Body of pancreas (tissue), 4 donors: Measurements from ENCODE around the gene PHF12.

Source experiments
- POLR2A ChIP-seq, 3 donors: fragments of 450-650 bp; IDR thresholded peaks; one replicate each; pipeline ENCODE4 v1.6.1; 2016; ENCODE audit warnings: antibody characterized with exemption in 3 of 3, mild to moderate bottlenecking in 2 of 3
- TF ChIP-seq, protein P1 (sequence below), 7 experiments: fragments of 450-650 bp in 4 of 7; fragments of 200-600 bp in 3 of 7; sonication (generic) in 3 of 7; IDR thresholded peaks; one replicate each; pipeline ENCODE4 v1.5.1; 2016 to 2019; ENCODE audit warnings: antibody characterized with exemption in 7 of 7

DNA sequence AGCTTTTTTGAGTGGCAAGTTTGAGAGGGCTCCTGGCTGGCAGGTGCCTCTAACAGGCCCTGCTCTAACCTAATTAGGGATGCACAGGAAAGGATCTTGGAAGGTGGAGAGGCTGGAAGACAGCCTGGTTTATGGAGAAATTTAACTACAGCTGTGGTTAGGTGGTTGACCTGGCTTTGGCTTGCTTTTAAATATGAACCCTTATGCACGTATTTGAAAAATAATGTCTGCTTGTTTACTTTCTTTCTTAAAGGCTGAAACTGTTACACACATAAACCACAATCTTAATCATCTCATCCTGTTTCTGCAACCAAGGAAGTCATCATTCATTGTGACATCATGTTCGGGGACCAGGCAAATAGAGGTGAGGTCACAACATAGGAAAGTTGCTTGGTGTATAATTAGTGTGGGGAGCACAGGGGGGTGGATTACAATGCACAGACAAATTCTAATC lies 25.4 kb downstream of the PHF12 start:
- TF ChIP-seq, protein P1, sequence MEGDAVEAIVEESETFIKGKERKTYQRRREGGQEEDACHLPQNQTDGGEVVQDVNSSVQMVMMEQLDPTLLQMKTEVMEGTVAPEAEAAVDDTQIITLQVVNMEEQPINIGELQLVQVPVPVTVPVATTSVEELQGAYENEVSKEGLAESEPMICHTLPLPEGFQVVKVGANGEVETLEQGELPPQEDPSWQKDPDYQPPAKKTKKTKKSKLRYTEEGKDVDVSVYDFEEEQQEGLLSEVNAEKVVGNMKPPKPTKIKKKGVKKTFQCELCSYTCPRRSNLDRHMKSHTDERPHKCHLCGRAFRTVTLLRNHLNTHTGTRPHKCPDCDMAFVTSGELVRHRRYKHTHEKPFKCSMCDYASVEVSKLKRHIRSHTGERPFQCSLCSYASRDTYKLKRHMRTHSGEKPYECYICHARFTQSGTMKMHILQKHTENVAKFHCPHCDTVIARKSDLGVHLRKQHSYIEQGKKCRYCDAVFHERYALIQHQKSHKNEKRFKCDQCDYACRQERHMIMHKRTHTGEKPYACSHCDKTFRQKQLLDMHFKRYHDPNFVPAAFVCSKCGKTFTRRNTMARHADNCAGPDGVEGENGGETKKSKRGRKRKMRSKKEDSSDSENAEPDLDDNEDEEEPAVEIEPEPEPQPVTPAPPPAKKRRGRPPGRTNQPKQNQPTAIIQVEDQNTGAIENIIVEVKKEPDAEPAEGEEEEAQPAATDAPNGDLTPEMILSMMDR (IDR thresholded peaks at IDR 0.05), result no peak
- no peak for TF ChIP-seq POLR2A (IDR thresholded peaks at IDR 0.05)
